ENCODE measurements around the gene RHBDD3. TPM values are rescaled to one million over a fixed set of nuclear protein-coding genes. Genes with fewer than 3 reads are reported as not detected.

The RHBDD3 gene
- total and polyA plus RNA-seq, 2 experiments from 2014 or later: 55.0 to 115 TPM

DNA sequence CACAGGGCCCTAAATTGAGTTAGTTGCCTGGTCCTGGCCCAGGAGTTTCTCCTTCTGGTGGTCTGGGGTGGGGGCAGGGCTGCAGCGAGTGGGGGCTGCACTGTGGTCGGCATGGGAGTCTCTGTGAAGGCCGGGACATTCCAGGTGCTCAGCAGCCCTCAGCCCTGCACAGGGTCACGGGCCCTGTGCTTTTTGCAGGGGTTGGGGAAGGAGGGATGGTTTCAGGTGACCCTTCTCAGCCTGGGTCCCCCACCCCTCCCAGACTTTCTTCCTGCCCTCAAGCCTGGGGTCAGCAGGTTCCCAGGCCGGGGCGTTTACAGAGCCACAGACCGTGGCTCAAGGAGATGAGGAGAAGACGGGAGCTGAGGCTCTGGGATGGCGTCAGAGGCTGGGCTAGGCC lies 54.3 kb downstream of the RHBDD3 start (continued):
- TF ChIP-seq REST (IDR thresholded peaks at IDR 0.05; ENCODE audit: unreplicated experiment) (no peak), ZNF331 (CRISPR knock-in tag; IDR thresholded peaks at IDR 0.05; ENCODE audit: low read depth) (no peak), NANOG (IDR thresholded peaks at IDR 0.05; ENCODE audit: borderline replicate concordance) (no peak), EZH2 (IDR thresholded peaks at IDR 0.05; ENCODE audit: low read depth, unreplicated experiment) (no peak)

DNA sequence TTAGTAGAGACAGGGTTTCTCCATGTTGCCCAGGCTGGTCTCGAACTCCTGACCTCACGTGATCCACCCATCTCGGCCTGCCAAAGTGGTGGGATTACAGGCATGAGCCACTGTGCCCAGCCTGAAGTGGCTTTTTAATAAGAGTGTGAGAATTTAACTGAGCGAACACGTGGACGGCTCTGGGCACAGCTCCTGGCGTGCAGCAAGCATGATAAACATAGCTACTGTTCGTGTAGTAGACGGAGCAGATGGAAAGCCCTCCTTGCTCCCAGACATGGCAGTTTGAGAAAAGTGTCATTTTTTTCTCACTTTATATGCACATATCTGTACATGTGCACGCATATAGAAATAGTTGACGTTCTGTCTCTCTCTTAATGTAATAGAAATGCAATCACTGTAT lies 55.0 kb downstream of the RHBDD3 start:
- H3K4me1 Mint-ChIP-seq: peaks cover 23% of the 10 kb centered on the region
- H3K36me3 Mint-ChIP-seq (ENCODE audit: low read depth): no peaks in the 10 kb centered on the region; the same call in 2 of the 3 replicates
- no peak overlapping the region for H3K4me3 Mint-ChIP-seq
- Histone ChIP-seq H3K9me2 (ENCODE audit: insufficient read depth) (no peaks in the 10 kb centered on the region), H3F3A (replicated peaks; ENCODE audit: low read depth) (no peaks in the 10 kb centered on the region), H3K4me3 (no peak overlapping the region), H3K27me3 (ENCODE audit: insufficient read depth) (no peaks in the 10 kb centered on the region), H2AFZ (no peak overlapping the region), H3K27ac (ENCODE audit: low read depth) (no peak overlapping the region), H3K4me1 (ENCODE audit: insufficient read depth) (no peaks in the 10 kb centered on the region; the same call in 1 of the 2 replicates), H3K36me3 (ENCODE audit: insufficient read depth) (no peaks in the 10 kb centered on the region), H3K4me2 (no peak overlapping the region), H4K20me1 (replicated peaks; ENCODE audit: insufficient read depth) (no peaks in the 10 kb centered on the region; the same call in 1 of the 2 replicates), H3K79me2 (replicated peaks; ENCODE audit: insufficient read depth) (no peaks in the 10 kb centered on the region)
- no peaks in the 10 kb centered on the region for H3K9me3 Mint-ChIP-seq
- ATAC-seq (no peak), DNase-seq (ENCODE audit: low spot score) (no peak)
- no peak overlapping the region for H3K27ac Mint-ChIP-seq
- TF ChIP-seq POLR2AphosphoS5 (IDR thresholded peaks at IDR 0.05; ENCODE audit: low read depth) (no peak), ZNF114 (CRISPR knock-in tag; IDR thresholded peaks at IDR 0.05) (no peak), STAT1 (IDR thresholded peaks at IDR 0.05; ENCODE audit: unreplicated experiment) (no peak), CTCF (conservative IDR thresholded peaks at IDR 0.05; ENCODE audit: low read depth in 2 of 2) (no peak)
- peaks cover 15% of the 10 kb centered on the region for H3K27me3 Mint-ChIP-seq (ENCODE audit: insufficient read depth, low read depth, poor library complexity)

GRCh38 chr22:29211466-29211865 lies 56.3 kb downstream of the RHBDD3 start:
- no peaks in the 10 kb centered on the region; the same call in 1 of the 2 replicates for H4K20me1 ChIP-seq (replicated peaks; ENCODE audit: insufficient read depth)
- H3K4me1 ChIP-seq (ENCODE audit: insufficient read depth): peaks cover 6% of the 10 kb centered on the region; the same call in 1 of the 2 replicates
- H3K27ac ChIP-seq (ENCODE audit: low read depth): no peak overlapping the region
- H2AFZ ChIP-seq: no peak overlapping the region
- Mint-ChIP-seq H3K4me3 (no peak overlapping the region), H3K4me1 (peaks cover 29% of the 10 kb centered on the region), H3K9me3 (no peaks in the 10 kb centered on the region), H3K36me3 (ENCODE audit: low read depth) (no peaks in the 10 kb centered on the region; the same call in 2 of the 3 replicates), H3K27me3 (ENCODE audit: insufficient read depth, low read depth, poor library complexity) (peaks cover 15% of the 10 kb centered on the region), H3K27ac (peak overlapping the region; percentile 20; the same call in 1 of the 2 replicates)
- DNase-seq (ENCODE audit: low spot score) (no peak), ATAC-seq (no peak)
- no peaks in the 10 kb centered on the region for H3K9me2 ChIP-seq (ENCODE audit: insufficient read depth)
- 0 out of 2 replicates have a peak, but pooled peaks cover 6% of the 10 kb centered on the region for H3F3A ChIP-seq (replicated peaks; ENCODE audit: low read depth)
- H3K27me3 ChIP-seq (ENCODE audit: insufficient read depth): no peaks in the 10 kb centered on the region
- H3K4me2 ChIP-seq: no peak overlapping the region
- H3K4me3 ChIP-seq: no peak overlapping the region
- H3K36me3 ChIP-seq (ENCODE audit: insufficient read depth): no peaks in the 10 kb centered on the region
- H3K79me2 ChIP-seq (replicated peaks; ENCODE audit: insufficient read depth): no peaks in the 10 kb centered on the region
- no peak for TF ChIP-seq ETS1 (IDR thresholded peaks at IDR 0.05)
- no peak for TF ChIP-seq NANOG (IDR thresholded peaks at IDR 0.05; ENCODE audit: borderline replicate concordance)
- TF ChIP-seq REST (IDR thresholded peaks at IDR 0.05; ENCODE audit: unreplicated experiment): no peak
- TF ChIP-seq CREB1 (CRISPR knock-in tag; IDR thresholded peaks at IDR 0.05; ENCODE audit: low read depth): no peak
- no peak for TF ChIP-seq ZNF331 (CRISPR knock-in tag; IDR thresholded peaks at IDR 0.05; ENCODE audit: low read depth)
- TF ChIP-seq STAT1 (IDR thresholded peaks at IDR 0.05; ENCODE audit: unreplicated experiment): no peak
- no peak for TF ChIP-seq POLR2AphosphoS5 (IDR thresholded peaks at IDR 0.05; ENCODE audit: low read depth)
- TF ChIP-seq ZNF114 (CRISPR knock-in tag; IDR thresholded peaks at IDR 0.05): no peak
- no peak for TF ChIP-seq EZH2phosphoT487 (IDR thresholded peaks at IDR 0.05; ENCODE audit: unreplicated experiment)
